ENCODE results near the gene PPP4R3A.

DNA sequence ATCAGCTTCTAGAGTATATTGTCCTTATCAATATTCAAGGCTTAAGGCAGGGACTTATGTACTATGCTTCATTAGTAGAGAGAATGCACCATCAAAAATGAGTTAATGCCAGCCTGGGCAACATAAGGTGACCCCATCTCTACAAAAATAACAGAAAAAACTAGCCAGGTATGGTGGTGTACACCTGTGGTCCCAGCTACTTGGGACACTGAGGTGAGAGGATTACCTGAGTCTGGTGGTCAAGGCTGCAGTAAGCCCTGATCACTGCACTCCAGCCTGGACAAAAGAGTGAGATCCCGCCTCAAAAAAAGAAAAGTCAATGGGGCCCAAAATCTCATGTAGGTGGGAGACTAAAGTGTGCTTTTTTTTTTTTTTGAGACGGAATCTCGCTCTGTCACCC lies 8.8 kb downstream of the PPP4R3A start:
- TF ChIP-seq CTCF (optimal IDR thresholded peaks at IDR 0.05 in 1 of 3, IDR thresholded peaks at IDR 0.05 in 1 of 3, conservative IDR thresholded peaks at IDR 0.05 in 1 of 3; ENCODE audit: extremely low read depth in 1 of 3, insufficient read depth in 2 of 3, low read length in 3 of 3) (no peak), EZH2 (IDR thresholded peaks at IDR 0.05; ENCODE audit: low read length) (no peak)

Data from keratinocyte (primary cell).